GM19395 (cell line): ENCODE measurements around the gene MAN2C1.
A peak's percentile ranks its signal among the peaks of the same experiment; 100 is the strongest.
"Not testable (repeated sequence)": the region's sequence is repeated elsewhere in the genome, so short reads cannot be mapped to it uniquely, and the experiment has no call there.

ENCODE experiments used
- ATAC-seq: cut with Tn5 transposase; IDR thresholded peaks from one replicate; pipeline ENCODE4 v1.9.1; 2021; ENCODE audit warnings: mild to moderate bottlenecking, moderate library complexity; ENCODE audit not compliant: unreplicated experiment

Gene MAN2C1

GRCh38 chr15:75367913-75368688, at the start of gene MAN2C1:
MAN2C1 (minus strand) TSS chr15:75368607; CDS start chr15:75368583, 24 bp downstream.
- peak; percentile 86 for ATAC-seq

- no peak for ATAC-seq
These were observed 48.2 kb upstream of the MAN2C1 start for GRCh38 chr15:75416584-75416983.

GRCh38 chr15:75410196-75410595, 41.8 kb upstream of the MAN2C1 start:
- no peak for ATAC-seq

DNA sequence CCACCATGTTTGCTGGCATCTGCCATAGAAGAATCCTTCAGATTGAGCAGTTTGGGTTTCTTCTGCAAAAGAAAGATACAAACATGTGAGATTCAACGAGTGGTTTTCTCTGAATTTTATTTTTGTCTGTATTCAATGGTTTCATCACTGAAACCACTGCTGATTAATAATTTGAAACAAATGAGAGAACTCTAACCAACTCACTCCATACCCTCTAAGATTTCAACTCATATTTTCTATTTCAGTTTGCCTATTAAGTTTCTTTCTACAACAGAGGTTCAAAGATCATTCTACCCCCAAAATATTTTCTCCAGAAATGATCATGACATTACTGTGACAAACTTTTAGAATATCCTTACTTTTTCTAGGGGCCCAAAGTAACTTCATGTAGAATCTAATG, 38.7 kb upstream of the MAN2C1 start:
- no peak for ATAC-seq

- no peak for ATAC-seq
These were observed 35.5 kb upstream of the MAN2C1 start for GRCh38 chr15:75403892-75404291.

DNA sequence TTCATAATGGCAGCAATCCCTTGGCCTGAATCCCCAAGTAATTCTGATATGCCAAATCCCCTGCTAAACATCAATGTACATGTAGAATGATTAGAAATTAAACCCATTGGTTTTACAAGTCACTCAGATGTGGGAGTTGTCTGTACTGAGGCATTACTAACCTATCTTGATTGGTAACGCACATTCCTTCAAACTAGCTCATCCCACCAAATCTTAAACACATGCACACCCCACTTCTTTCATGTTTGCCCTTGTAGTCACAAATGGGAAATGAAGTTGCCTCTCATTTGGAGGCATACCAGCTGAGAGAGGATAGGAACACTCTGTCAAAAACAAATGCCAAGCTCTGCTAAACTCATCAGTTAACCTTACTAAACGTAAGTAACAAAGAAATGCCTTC, 29.1 kb upstream of the MAN2C1 start:
- ATAC-seq: no peak

DNA sequence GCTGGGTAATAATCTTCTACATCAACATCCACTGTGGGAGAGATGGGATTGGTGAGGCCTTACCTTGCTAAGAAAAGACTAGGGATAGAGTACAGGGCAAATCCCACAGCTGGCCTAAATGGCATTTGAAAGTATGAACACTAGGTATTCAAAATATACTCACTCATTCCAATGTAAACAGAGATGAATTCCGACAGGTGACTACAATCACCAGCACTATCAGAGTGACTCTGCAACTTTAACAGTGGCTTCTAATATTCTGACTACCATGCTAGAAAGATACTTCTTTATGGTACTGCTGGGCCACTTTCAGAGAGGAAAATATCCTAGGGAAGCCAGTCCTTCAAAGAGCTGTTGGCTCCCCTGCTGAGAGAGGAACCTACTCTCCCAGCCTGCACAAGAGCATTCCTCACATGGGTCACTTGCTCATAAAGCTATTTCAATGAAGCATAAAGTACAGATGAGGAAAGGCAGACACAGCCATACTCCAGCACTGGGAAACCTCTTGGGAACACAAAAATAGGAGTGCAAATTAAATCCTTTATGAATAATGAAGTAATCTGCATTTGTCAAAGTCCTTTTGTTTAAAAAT, 21.5 kb upstream of the MAN2C1 start:
- ATAC-seq: no peak

GRCh38 chr15:75383986-75384385, 15.6 kb upstream of the MAN2C1 start:
- not testable (repeated sequence) for ATAC-seq

DNA sequence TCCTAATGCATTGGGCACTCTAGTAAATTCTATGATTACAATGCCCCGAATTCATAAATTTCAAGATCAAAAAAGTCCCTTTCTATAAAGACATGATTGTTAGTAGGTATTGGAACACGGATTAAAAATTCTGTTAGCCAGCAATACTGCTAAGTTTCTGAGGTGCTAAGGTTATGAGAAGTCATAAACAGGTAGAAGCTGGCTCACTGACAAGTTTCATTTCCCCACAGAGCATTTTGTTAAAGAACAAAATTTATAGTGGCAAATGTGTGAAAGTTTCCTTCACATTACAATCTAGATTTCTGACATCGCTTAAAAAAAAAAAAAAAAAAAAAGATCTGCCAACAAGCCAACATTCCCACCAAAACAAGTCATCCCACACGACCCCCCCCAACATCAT, 12.4 kb upstream of the MAN2C1 start:
- ATAC-seq: no peak

- ATAC-seq: no peak
These were observed 3.7 kb upstream of the MAN2C1 start for GRCh38 chr15:75371901-75372688.

- no peak for ATAC-seq
These were observed 3.1 kb upstream of the MAN2C1 start for GRCh38 chr15:75371486-75371885.

- ATAC-seq: no peak
These were observed 1.6 kb upstream of the MAN2C1 start for GRCh38 chr15:75369897-75370581.

GRCh38 chr15:75368689-75369239, 357 bp upstream of the MAN2C1 start:
- ATAC-seq: peak; percentile 5

- no peak for ATAC-seq
These were observed 948 bp downstream of the MAN2C1 start for GRCh38 chr15:75367406-75367912.

- no peak for ATAC-seq
These were observed 1.4 kb downstream of the MAN2C1 start for GRCh38 chr15:75367006-75367405.

GRCh38 chr15:75366163-75366562, 2.2 kb downstream of the MAN2C1 start:
- no peak for ATAC-seq

DNA sequence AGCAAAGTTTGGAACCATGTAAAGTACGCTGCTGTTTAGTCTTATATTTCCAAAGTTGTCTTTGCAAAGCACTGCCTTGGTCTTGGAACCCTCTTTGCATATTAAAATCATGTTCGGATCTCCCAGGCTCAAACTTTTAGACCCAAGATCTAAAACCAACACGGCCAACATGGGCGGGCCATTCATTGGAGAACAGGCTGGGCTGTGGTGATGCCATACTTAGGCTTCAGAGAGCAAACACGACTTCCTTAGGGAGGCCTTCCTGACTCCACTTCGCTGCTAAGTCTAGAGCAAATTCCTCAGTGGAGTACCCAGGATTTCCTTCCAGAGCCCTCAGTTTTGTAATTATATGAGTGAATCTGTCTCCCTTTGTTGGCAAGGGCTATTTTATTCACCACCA, 3.5 kb downstream of the MAN2C1 start:
- no peak for ATAC-seq

- no peak for ATAC-seq
These were observed 4.6 kb downstream of the MAN2C1 start for GRCh38 chr15:75363786-75364185.

- no peak for ATAC-seq
These were observed 5.7 kb downstream of the MAN2C1 start for GRCh38 chr15:75362642-75363249.

- no peak for ATAC-seq
These were observed 6.3 kb downstream of the MAN2C1 start for GRCh38 chr15:75361989-75362641.
